ENCODE results near the gene NUDT17. TPM values are rescaled to one million over a fixed set of nuclear protein-coding genes. Genes with fewer than 3 reads are reported as not detected.

NUDT17 gene
- total and polyA plus RNA-seq, 9 of the 15 experiments (the other 6 are each of a cell fraction or from before 2014, with no cell fraction given): 2.1 to 10.0 (median 6.1) TPM

GRCh38 chr1:145823565-145824498 lies 21.6 kb upstream of the NUDT17 start, which contains the start of the genes POLR3C and RNF115 (continued):
- TF ChIP-seq ZNF398 (CRISPR knock-in tag; IDR thresholded peaks at IDR 0.05): no peak
- TF ChIP-seq SNIP1 (IDR thresholded peaks at IDR 0.05; ENCODE audit: low read depth): peak; percentile 87
- TF ChIP-seq MCM3 (IDR thresholded peaks at IDR 0.05): no peak
- peak; percentile 90 for TF ChIP-seq GABPB1 (CRISPR knock-in tag; IDR thresholded peaks at IDR 0.05)
- TF ChIP-seq SOX6 (IDR thresholded peaks at IDR 0.05): peak; percentile 64; the same call in 1 of the 2 replicates
- no peak for TF ChIP-seq NR0B1 (IDR thresholded peaks at IDR 0.05; ENCODE audit: partially characterized antibody)
- TF ChIP-seq E2F5 (CRISPR knock-in tag; IDR thresholded peaks at IDR 0.05): peak; percentile 87; the same call in 1 of the 2 replicates
- peak; percentile 73 for TF ChIP-seq RNF2 (IDR thresholded peaks at IDR 0.05)
- peak; percentile 46 for TF ChIP-seq HCFC1 (IDR thresholded peaks at IDR 0.05; ENCODE audit: low read depth, low read length)
- TF ChIP-seq NRF1 (conservative IDR thresholded peaks at IDR 0.05 in 1 of 2, IDR thresholded peaks at IDR 0.05 in 1 of 2): peak; percentile 70 to 77
- TF ChIP-seq POLR2G (IDR thresholded peaks at IDR 0.05; ENCODE audit: low read depth, low read length): peak; percentile 96
- peak; percentile 82 for TF ChIP-seq ZBTB40 (IDR thresholded peaks at IDR 0.05)
- no peak for TF ChIP-seq ZBTB40 (CRISPR knock-in tag; IDR thresholded peaks at IDR 0.05)
- 0 out of 2 replicates have a peak, but pooled peaks have one; percentile 46 for TF ChIP-seq ESRRA (IDR thresholded peaks at IDR 0.05; ENCODE audit: borderline replicate concordance, low read depth)
